HG03135 (cell line): ENCODE measurements around the gene H2AZ1.

ENCODE experiments used
- ATAC-seq: cut with Tn5 transposase; IDR thresholded peaks from one replicate; pipeline ENCODE4 v1.9.1; 2021; ENCODE audit warnings: mild to moderate bottlenecking, moderate library complexity; ENCODE audit not compliant: unreplicated experiment

The H2AZ1 gene

GRCh38 chr4:99946356-99947189, 3.5 kb downstream of the H2AZ1 start, which contains the start of gene DNAJB14:
TSS of gene DNAJB14 (minus strand) at chr4:99946618. CDS start at chr4:99946571, 47 bp downstream.
- ATAC-seq = peak; percentile 36

- ATAC-seq = peak; percentile 9
Measured at GRCh38 chr4:99945718-99946355, 4.2 kb downstream of the H2AZ1 start.

- ATAC-seq = no peak
Measured at GRCh38 chr4:99943904-99944437, 6.1 kb downstream of the H2AZ1 start.

DNA sequence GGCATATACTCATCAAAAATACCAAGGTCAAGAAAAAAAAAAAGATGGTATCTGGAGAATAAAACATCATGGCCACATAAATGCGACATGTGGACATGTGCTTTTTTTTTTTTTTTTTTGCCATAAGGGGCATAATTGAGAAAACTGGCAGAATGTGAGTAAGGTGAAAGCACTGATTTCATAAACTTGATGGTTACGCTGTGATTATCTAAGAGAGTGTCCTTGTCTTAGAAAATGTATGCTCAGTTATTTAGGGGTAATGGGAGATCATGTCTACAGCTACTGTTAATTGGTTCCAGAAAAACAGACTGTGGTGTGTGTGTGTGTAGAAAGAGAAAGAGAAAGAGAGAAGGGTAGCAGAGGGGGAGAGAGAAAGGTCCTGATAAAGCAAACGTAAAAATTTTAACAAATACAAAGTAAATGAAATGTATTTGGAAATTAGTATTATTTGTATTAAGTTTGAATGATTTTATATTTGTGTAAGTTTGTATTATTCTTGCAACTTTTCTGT, 11.8 kb downstream of the H2AZ1 start:
- no peak for ATAC-seq

GRCh38 chr4:99934891-99935290, 15.2 kb downstream of the H2AZ1 start:
- no peak for ATAC-seq

DNA sequence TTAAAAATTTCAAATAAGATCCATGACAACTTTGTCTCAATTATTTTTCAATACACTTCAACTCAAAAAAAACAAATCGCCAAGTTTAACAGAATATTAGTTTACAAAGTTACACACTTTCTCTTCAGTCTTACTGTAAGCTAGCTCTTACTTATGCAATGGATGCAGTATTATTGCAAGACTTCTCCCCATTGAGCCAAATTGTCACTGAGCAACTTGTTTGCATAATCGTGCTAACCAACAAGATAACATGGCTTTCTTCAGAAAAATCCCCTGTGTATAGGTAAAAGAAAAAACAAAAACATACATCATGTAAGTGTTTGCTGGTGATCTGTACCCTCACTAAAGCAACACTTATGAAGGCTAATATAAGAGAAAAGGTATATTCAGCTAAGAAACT, 22.5 kb downstream of the H2AZ1 start:
- no peak for ATAC-seq

DNA sequence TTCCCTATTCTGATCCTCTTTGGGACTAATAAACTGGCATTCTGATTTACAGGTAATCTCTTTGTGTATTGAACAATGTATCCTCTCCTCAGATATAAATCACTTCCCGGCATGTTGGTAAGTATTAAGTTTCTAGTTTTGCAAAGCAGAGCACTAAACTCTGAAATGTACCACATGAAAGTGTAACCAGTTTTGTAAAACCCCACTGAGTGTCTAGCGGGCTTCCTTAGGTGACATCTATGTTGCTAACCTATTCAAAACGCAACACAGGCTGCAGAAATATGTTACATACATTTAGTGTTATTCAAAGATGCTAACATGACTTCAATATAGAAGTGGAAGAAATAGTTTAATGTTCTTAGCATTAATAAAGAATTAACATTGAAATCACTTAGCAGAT, 28.9 kb downstream of the H2AZ1 start:
- no peak for ATAC-seq

DNA sequence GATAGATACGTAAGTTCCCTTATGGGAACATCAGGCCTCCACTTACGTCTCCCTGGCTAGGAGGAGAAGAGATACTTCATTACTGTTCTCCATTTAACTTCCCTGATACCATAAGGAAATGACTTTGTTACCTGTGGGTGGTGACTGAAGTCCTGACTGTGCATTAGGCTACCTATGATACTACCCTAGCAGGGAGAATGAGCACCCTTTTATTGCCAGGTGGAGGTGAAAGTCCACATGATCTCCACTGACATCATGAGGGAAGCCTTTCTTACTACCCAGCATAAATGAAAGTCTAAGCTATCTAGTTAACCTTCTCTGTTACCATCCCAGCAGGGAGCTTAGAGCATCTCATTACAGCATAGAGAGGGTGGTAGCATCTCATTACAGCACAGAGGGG, 31.4 kb downstream of the H2AZ1 start:
- ATAC-seq = no peak

DNA sequence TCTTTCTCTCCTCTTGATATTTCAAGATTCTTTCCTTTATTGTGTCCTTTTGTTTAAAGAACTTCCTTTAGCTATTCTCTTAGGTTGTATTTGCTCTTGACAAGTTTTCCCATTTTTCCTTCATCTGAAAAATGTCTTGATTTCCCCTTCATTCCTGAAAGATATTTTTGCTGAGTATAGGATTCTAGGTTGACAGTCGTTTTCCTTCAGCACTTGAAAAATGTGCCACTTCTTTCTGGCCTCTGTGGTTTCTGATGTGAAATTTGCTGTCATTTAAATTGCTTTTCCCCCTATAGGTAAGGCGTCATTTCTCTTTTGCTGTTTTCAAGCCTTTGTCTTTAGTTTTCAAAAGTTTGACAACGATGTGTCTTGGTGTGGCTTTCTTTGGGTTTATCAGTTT, 32.5 kb downstream of the H2AZ1 start:
- no peak for ATAC-seq

GRCh38 chr4:99915449-99915848, 34.6 kb downstream of the H2AZ1 start:
- no peak for ATAC-seq
